ENCODE data around the gene TCF12. TPM values are rescaled to one million over a fixed set of nuclear protein-coding genes. Genes with fewer than 3 reads are reported as not detected.

TCF12 gene
- total RNA-seq, 1 donor from 2014 or later: 149 TPM

- no peak overlapping the region for H3K27ac Mint-ChIP-seq
- no peak overlapping the region for H3K27ac ChIP-seq
These were observed 370.6 kb downstream of the TCF12 start for GRCh38 chr15:57288926-57289580.

DNA sequence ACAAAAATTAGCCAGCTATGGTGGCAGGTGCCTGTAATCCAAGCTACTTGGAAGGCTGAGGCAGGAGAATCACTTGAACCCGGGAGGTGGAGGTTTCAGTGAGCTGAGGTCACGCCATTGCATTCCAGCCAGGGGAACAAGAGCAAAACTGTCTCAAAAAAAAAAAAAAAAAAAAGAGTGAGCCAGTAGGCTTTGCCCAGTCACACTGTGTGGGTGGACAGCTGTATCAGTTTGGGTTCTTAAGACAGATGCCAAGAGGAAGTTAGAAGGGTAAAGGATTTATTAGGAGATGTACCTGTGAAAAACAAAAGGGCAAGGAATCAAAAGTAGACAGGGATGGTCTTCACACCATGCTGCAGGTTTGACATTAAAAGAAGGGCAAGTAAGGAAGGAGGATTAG is 371.7 kb downstream of the TCF12 start:
- H3F3A ChIP-seq (ENCODE audit: low read depth): peaks cover 4% of the 10 kb centered on the region
- H3K4me2 ChIP-seq: no peak overlapping the region
- H3K9ac ChIP-seq: no peak overlapping the region
- no peak overlapping the region for H3K27ac ChIP-seq
- H3K4me1 ChIP-seq: peaks cover 14% of the 10 kb centered on the region
- no peak for DNase-seq (ENCODE audit: low spot score)
- peaks cover 69% of the 10 kb centered on the region for H3K36me3 Mint-ChIP-seq
- no peak overlapping the region for H3K27ac Mint-ChIP-seq
- H3K36me3 ChIP-seq: peaks cover 9% of the 10 kb centered on the region
- H4K20me1 ChIP-seq (ENCODE audit: low read depth): no peaks in the 10 kb centered on the region
- H3K27me3 ChIP-seq: no peaks in the 10 kb centered on the region
- H3K4me3 Mint-ChIP-seq: no peak overlapping the region
- H3K4me1 Mint-ChIP-seq: no peaks in the 10 kb centered on the region
- peaks cover 9% of the 10 kb centered on the region for H3K9me3 Mint-ChIP-seq
- H2AFZ ChIP-seq (replicated peaks): no peak overlapping the region
- no peak for TF ChIP-seq CTCF (IDR thresholded peaks at IDR 0.05)
- no peak for TF ChIP-seq EZH2phosphoT487 (IDR thresholded peaks at IDR 0.05)
- TF ChIP-seq EZH2 (IDR thresholded peaks at IDR 0.05): no peak
- H3K9me3 ChIP-seq (ENCODE audit: low read depth): no peaks in the 10 kb centered on the region
- no peaks in the 10 kb centered on the region for H3K79me2 ChIP-seq (ENCODE audit: low read depth)
- no peak overlapping the region for H3K4me3 ChIP-seq
- peaks cover 7% of the 10 kb centered on the region for H3K27me3 Mint-ChIP-seq (ENCODE audit: insufficient read depth, low read depth)

More at GRCh38 chr15:57288926-57289580, 370.6 kb downstream of the TCF12 start:
- no peak for TF ChIP-seq EZH2 (IDR thresholded peaks at IDR 0.05)
- TF ChIP-seq EZH2phosphoT487 (IDR thresholded peaks at IDR 0.05): no peak
- TF ChIP-seq CTCF (IDR thresholded peaks at IDR 0.05): no peak
- peaks cover 14% of the 10 kb centered on the region for H3K4me1 ChIP-seq
- Mint-ChIP-seq H3K4me1 (no peaks in the 10 kb centered on the region), H3K4me3 (no peak overlapping the region), H3K36me3 (peaks cover 70% of the 10 kb centered on the region), H3K27me3 (ENCODE audit: insufficient read depth, low read depth) (peaks cover 5% of the 10 kb centered on the region), H3K9me3 (peaks cover 9% of the 10 kb centered on the region)
- no peak overlapping the region for H3K9ac ChIP-seq
- no peaks in the 10 kb centered on the region for H3K9me3 ChIP-seq (ENCODE audit: low read depth)
- DNase-seq (ENCODE audit: low spot score): no peak
- H3K36me3 ChIP-seq: peaks cover 14% of the 10 kb centered on the region
- no peak overlapping the region for H2AFZ ChIP-seq (replicated peaks)
- H3K4me2 ChIP-seq: no peak overlapping the region
- no peak overlapping the region for H3K4me3 ChIP-seq
- H3K79me2 ChIP-seq (ENCODE audit: low read depth): no peaks in the 10 kb centered on the region
- H3K27me3 ChIP-seq: no peaks in the 10 kb centered on the region
- peaks cover 4% of the 10 kb centered on the region for H3F3A ChIP-seq (ENCODE audit: low read depth)
- H4K20me1 ChIP-seq (ENCODE audit: low read depth): no peaks in the 10 kb centered on the region

DNA sequence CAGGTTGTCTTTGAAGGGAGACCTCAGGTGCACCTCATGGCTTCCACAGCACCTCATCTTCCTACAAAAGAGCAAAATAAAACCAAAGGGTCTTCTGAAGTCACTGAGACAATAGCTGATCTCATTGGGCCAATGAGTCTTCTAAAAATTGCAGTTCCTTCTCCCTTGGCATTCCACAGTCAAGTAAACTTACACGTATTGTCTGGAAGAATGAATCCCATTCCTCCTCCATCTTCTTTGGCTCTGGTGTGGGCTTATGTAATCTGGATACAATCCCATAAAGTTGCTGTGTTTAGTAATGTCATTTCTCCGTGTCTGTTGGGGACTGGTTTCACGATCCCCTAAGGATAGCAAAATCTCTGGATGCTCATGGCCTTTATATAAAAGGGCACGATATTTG is 372.4 kb downstream of the TCF12 start:
- no peak overlapping the region for H3K9ac ChIP-seq
- no peak for TF ChIP-seq CTCF (IDR thresholded peaks at IDR 0.05)
- TF ChIP-seq EZH2 (IDR thresholded peaks at IDR 0.05): no peak
- TF ChIP-seq EZH2phosphoT487 (IDR thresholded peaks at IDR 0.05): no peak
- Mint-ChIP-seq H3K36me3 (peaks cover 66% of the 10 kb centered on the region), H3K4me3 (no peak overlapping the region), H3K27ac (no peak overlapping the region), H3K27me3 (ENCODE audit: insufficient read depth, low read depth) (peaks cover 7% of the 10 kb centered on the region), H3K9me3 (peaks cover 9% of the 10 kb centered on the region), H3K4me1 (peaks cover 2% of the 10 kb centered on the region)
- H3K27me3 ChIP-seq: no peaks in the 10 kb centered on the region
- H3K79me2 ChIP-seq (ENCODE audit: low read depth): no peaks in the 10 kb centered on the region
- DNase-seq (ENCODE audit: low spot score): no peak
- no peaks in the 10 kb centered on the region for H4K20me1 ChIP-seq (ENCODE audit: low read depth)
- H3K36me3 ChIP-seq: peaks cover 9% of the 10 kb centered on the region
- no peak overlapping the region for H3K4me2 ChIP-seq
- peaks cover 13% of the 10 kb centered on the region for H3K4me1 ChIP-seq
- H2AFZ ChIP-seq (replicated peaks): no peak overlapping the region
- no peak overlapping the region for H3K4me3 ChIP-seq
- no peak overlapping the region for H3K27ac ChIP-seq
- no peaks in the 10 kb centered on the region for H3K9me3 ChIP-seq (ENCODE audit: low read depth)
- H3F3A ChIP-seq (ENCODE audit: low read depth): peaks cover 4% of the 10 kb centered on the region
